OCI-M2 (cell line): ENCODE measurements around the gene DOK6.

Experiments used
- DNase-seq: peaks from one replicate; lab custom pipeline; 2025; ENCODE audit not compliant: unreplicated experiment; lab: John Stamatoyannopoulos, UW

DOK6 gene

GRCh38 chr18:69730664-69731063, 330.0 kb downstream of the DOK6 start:
- no peak for DNase-seq

- DNase-seq: no peak
Observed at GRCh38 chr18:69734536-69734935, 333.8 kb downstream of the DOK6 start.

DNA sequence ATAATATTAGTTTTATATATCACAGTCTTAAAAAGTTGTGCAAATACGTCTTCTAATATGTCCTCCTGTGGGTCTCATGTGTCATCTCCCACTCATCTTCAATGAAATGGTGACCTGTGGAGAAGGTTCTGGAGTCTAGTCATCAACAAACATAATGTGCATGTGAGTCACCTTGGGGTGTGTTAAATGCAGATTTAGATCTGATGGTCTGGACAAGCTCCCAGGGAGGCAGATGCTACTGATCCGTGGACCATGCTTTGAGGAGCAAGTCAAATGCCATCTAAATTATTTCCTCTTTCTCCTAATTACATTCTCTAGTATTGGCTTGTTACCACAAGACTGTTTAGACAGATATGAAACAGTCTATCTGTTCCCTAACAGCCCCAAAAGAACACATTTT, 336.0 kb downstream of the DOK6 start:
- no peak for DNase-seq

GRCh38 chr18:69737851-69738250, 337.2 kb downstream of the DOK6 start:
- no peak for DNase-seq

- no peak for DNase-seq
Observed at GRCh38 chr18:69747388-69747787, 346.7 kb downstream of the DOK6 start.

- DNase-seq: no peak
Observed at GRCh38 chr18:69752737-69753380, 352.2 kb downstream of the DOK6 start.

DNA sequence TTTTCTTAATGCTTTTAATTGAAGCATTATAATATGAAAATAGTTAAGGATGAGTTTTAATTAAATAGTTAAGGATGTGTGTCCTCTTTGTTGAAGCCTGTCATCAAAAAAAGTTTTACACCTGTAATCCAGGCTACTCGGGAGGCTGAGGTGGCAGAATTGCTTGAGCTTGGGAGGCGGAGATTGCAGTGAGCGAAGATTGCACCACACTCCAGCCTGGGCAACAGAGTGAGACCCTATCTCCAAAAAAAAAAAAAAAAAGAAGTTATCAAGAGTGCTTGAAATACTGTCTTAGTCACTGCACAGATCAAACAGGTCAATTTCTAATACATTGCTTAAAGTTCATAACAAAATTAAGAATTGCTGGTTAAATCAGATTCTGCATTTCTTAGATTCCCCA, 353.4 kb downstream of the DOK6 start:
- DNase-seq: no peak

DNA sequence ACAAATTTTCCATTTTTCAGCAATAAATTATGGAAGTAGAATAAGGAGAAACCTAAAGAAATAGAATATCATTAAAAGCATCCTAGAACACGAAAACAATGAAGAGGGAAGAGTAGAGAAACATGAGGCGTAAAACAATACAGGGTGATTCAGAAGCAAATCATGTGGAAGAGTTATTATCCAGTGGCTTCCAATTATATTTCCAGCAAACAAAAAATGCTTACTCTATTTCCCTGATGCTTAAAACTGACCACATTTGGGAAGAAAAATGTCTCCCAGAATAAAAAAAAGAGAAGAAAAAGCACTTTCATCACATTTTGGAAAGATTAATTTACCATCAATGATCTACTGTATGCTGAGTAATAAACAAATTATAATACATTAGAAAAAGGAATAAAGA, 354.4 kb downstream of the DOK6 start:
- DNase-seq: no peak

GRCh38 chr18:69755856-69756496, 355.3 kb downstream of the DOK6 start:
- DNase-seq: no peak

- no peak for DNase-seq
Observed at GRCh38 chr18:69757733-69758132, 357.0 kb downstream of the DOK6 start.

GRCh38 chr18:69758458-69758857, 357.8 kb downstream of the DOK6 start:
- DNase-seq: no peak

- no peak for DNase-seq
Observed at GRCh38 chr18:69759046-69759445, 358.4 kb downstream of the DOK6 start.

DNA sequence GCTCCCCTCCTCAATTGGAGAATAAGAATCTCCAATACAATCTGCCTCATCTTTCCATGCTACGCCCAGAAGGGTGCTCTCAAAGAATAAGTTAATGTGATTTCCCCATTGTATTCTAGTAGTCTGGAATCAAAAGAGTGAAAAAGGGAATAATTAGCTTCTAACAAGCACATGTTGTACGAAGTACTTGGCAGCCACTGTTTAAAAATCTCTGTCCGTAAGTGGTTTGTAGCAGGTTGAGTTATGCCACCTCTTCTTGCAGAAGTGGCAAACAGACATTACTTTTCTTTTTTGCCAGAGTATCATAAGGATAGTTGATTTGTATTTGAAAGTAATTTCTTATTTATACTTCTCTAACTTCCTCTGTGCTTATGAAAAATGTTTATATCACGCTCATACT, 362.3 kb downstream of the DOK6 start:
- DNase-seq: no peak

- no peak for DNase-seq
Observed at GRCh38 chr18:69763821-69764220, 363.1 kb downstream of the DOK6 start.

GRCh38 chr18:69770238-69770637, 369.6 kb downstream of the DOK6 start:
- no peak for DNase-seq

- no peak for DNase-seq
Observed at GRCh38 chr18:69774831-69775230, 374.1 kb downstream of the DOK6 start.

GRCh38 chr18:69777248-69777647, 376.6 kb downstream of the DOK6 start:
- no peak for DNase-seq

GRCh38 chr18:69778680-69779079, 378.0 kb downstream of the DOK6 start:
- no peak for DNase-seq

GRCh38 chr18:69780851-69781250, 380.2 kb downstream of the DOK6 start:
- DNase-seq: no peak

DNA sequence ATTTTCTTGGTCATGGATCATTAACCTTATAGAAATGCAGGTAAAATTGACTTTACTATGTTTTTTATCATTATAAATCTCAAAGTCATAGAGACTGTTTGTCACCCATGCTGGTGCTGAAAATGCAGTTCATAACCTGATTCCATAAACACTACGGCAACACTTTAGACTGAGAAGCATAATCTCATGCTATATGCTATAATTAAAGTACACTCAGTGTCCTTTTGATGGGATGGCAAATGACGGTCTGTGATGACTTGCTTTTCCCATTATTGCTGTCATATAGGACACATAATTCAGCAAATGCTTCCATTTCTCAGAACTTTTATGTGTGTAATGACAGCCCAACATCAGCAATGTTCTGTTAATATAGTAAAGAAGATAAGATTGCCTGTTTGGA, 384.1 kb downstream of the DOK6 start:
- DNase-seq: no peak

DNA sequence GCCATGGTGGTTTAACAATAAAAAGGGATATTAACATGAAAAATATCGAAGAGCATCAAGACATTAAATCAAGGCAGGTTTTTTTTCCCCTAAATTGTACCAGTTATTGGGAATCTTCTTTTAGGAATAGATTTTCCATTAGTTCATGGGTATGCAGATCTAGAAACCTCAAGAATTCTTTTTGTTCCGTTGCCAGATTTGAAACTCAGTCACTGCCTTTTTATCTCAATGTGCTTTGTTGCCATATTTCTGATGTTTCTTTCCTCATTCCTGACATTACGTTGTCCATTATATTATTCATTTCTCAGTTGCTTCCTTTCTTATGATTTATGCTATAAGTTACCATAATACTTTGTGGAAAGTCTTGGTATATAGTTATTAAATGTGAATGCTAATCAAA, 384.8 kb downstream of the DOK6 start:
- no peak for DNase-seq

DNA sequence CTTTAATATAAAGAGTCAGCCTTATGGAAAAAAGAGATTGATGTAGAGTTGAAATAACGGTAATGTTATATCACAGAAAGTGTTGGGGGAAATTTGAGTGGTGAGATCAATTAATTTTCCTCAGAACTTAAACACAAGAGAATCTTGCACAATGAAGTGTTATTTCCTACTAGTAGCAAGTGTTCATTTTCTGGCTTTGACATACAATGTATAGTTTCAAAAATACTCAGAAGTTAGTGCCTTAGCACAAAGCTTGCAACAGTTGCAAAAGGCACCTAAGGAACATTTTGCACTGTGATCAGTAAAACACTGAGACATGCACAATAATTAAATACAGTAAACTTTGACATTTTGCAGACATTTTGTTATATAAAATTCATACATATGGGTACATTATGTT, 385.7 kb downstream of the DOK6 start:
- no peak for DNase-seq
